ENCODE measurements around the gene MN1.

MN1 gene

GRCh38 chr22:27827604-27828587, 26.3 kb upstream of the MN1 start:
- in situ Hi-C loops (cut with MboI; ENCODE audit: low sequenced_read_pairs) = no loop called here

GRCh38 chr22:27825174-27825573, 23.6 kb upstream of the MN1 start:
- in situ Hi-C loops (cut with MboI; ENCODE audit: low sequenced_read_pairs) = no loop called here

- in situ Hi-C loops (cut with MboI; ENCODE audit: low sequenced_read_pairs) = no loop called here
These were observed 21.7 kb upstream of the MN1 start for GRCh38 chr22:27823221-27823620.

- in situ Hi-C loops (cut with MboI; ENCODE audit: low sequenced_read_pairs) = no loop called here
These were observed 19.6 kb upstream of the MN1 start for GRCh38 chr22:27820896-27821866.

GRCh38 chr22:27816552-27816951, 15.0 kb upstream of the MN1 start:
- in situ Hi-C loops (cut with MboI; ENCODE audit: low sequenced_read_pairs) = no loop called here

GRCh38 chr22:27815826-27816530, 14.4 kb upstream of the MN1 start:
- in situ Hi-C loops (cut with MboI; ENCODE audit: low sequenced_read_pairs) = no loop called here

GRCh38 chr22:27814993-27815392, 13.4 kb upstream of the MN1 start:
- in situ Hi-C loops (cut with MboI; ENCODE audit: low sequenced_read_pairs) = no loop called here

- in situ Hi-C loops (cut with MboI; ENCODE audit: low sequenced_read_pairs) = no loop called here
These were observed 10.2 kb upstream of the MN1 start for GRCh38 chr22:27811778-27812177.

- in situ Hi-C loops (cut with MboI; ENCODE audit: low sequenced_read_pairs) = no loop called here
These were observed 9.1 kb upstream of the MN1 start for GRCh38 chr22:27810609-27811151.

- in situ Hi-C loops (cut with MboI; ENCODE audit: low sequenced_read_pairs) = no loop called here
These were observed 8.4 kb upstream of the MN1 start for GRCh38 chr22:27809700-27810608.

- in situ Hi-C loops (cut with MboI; ENCODE audit: low sequenced_read_pairs) = no loop called here
These were observed 7.7 kb upstream of the MN1 start for GRCh38 chr22:27809226-27809603.

- in situ Hi-C loops (cut with MboI; ENCODE audit: low sequenced_read_pairs) = no loop called here
These were observed 7.1 kb upstream of the MN1 start for GRCh38 chr22:27808451-27809225.

- in situ Hi-C loops (cut with MboI; ENCODE audit: low sequenced_read_pairs) = no loop called here
These were observed 4.3 kb upstream of the MN1 start for GRCh38 chr22:27805841-27806240.

- in situ Hi-C loops (cut with MboI; ENCODE audit: low sequenced_read_pairs) = no loop called here
These were observed 3.1 kb upstream of the MN1 start for GRCh38 chr22:27804470-27805297.

- in situ Hi-C loops (cut with MboI; ENCODE audit: low sequenced_read_pairs) = no loop called here
These were observed 2.4 kb upstream of the MN1 start for GRCh38 chr22:27803841-27804415.

- in situ Hi-C loops (cut with MboI; ENCODE audit: low sequenced_read_pairs) = no loop called here
These were observed 954 bp upstream of the MN1 start for GRCh38 chr22:27802346-27803073.

- in situ Hi-C loops (cut with MboI; ENCODE audit: low sequenced_read_pairs) = no loop called here
These were observed 347 bp downstream of the MN1 start for GRCh38 chr22:27801202-27801615.
